GM12875 (cell line): Measurements from ENCODE around the gene DRG1.
A peak's percentile ranks its signal among the peaks of the same experiment; 100 is the strongest.

Experiments
- H3K4me3 ChIP-seq: one replicate; pipeline ENCODE4 v1.5.1; 2011; ENCODE audit warnings: low read depth, low read length, control low read depth
- CTCF ChIP-seq: IDR thresholded peaks from 2 replicates; pipeline ENCODE4 v1.5.1; 2011; ENCODE audit warnings: low read depth, mild to moderate bottlenecking, control low read depth, inconsistent platforms, low read length, moderate library complexity, borderline replicate concordance; ENCODE audit not compliant: insufficient read depth

DRG1 gene

DNA sequence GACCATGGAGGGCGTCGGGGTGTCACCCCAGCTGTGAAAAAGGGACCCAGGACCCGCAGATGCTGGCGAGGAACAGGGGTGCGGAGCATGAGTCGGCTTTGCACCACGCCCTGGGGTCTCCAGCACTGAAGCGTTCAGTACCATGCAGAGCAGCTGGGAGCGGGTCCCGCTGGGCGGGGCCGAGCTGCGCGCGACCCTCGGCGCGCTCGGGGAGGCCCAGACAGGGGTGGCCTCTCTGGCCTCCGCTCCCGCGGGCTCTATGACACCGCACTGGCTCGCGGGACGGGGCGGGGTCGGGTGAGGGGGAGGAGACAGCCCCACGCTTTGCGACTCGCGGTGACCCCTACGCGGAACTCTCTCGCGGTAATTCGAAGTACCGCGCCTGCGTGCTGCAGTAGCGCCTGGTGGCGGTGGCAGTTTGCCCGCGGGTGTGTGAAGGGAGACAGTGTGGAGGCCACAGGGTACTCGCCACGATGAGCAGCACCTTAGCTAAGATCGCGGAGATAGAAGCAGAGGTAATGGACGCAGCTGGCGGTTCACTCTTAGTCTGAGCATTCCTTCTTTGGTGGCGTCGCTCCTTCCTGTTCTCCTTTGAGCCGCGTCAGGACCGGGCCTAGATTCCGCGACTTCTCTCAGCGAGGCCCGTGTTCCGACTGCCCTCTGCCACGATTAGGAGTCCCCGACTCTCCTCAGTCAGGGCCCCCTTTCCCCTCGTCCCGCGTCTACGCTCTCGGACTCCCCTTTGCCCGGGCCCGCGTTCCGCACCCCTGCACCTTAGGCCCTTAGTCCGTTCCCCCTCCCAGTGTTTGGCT is at the start of gene DRG1:
Gene DRG1, plus strand, starts transcription at position 394 of the 812 bp plus-strand sequence. Its CDS starts 80 bp downstream, at position 474.
- peak within 1 kb of the TSS; percentile 97 for H3K4me3 ChIP-seq
- TF ChIP-seq CTCF: no peak

- no peak overlapping the region for H3K4me3 ChIP-seq
- TF ChIP-seq CTCF: no peak
These were observed 49.4 kb upstream of the DRG1 start for GRCh38 chr22:31349960-31350359.

DNA sequence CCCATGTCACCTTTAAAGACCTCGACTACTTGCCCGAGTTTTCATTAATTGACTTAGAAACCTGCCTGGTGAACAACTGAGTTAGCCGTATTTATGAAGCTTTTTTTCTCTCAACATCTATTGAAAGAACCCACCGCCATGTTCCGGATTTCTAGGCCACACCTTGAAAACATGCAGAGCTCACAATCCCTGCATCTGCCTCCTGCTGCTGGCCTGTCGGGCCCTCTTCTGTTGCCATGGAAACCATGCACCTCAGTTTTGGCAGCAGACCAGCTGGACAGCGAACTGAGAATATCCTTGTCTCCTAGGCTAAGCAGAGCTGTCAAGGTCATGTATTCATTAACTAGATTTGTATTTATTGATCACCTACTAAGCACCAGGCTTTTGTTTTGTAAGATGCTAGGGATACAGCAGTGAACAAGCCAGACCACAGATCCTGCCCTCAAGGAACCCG is 49.0 kb upstream of the DRG1 start:
- no peak overlapping the region for H3K4me3 ChIP-seq
- TF ChIP-seq CTCF: no peak

GRCh38 chr22:31354515-31354914 is 44.9 kb upstream of the DRG1 start:
- no peak for TF ChIP-seq CTCF
- H3K4me3 ChIP-seq: no peak overlapping the region

DNA sequence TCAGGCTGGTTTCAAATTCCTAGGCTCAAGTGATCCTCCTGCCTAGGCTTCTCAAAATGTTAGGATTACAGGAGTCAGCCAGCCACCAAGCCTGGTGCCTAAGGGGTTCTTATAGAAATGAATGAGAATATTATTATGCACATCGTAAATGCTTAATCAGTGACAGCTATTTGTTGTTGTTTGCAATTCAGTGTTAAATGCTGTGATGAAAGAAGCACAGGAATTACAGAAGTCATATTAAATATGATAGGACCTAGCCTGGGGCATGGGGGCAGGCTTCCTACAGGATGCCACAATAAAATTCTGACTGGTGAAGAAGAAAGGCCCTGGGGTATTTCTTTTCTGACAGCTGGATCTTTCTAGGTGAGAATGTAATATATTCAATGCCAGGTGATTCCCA is 39.4 kb upstream of the DRG1 start:
- H3K4me3 ChIP-seq: no peak overlapping the region
- no peak for TF ChIP-seq CTCF

GRCh38 chr22:31361743-31362142 is 37.7 kb upstream of the DRG1 start:
- H3K4me3 ChIP-seq: no peak overlapping the region
- no peak for TF ChIP-seq CTCF

GRCh38 chr22:31363885-31364465 is 35.4 kb upstream of the DRG1 start:
- no peak overlapping the region for H3K4me3 ChIP-seq
- TF ChIP-seq CTCF: no peak
